HG03571 (cell line): ENCODE data around the gene ARHGEF7.
"Not testable (repeated sequence)": the region's sequence is repeated elsewhere in the genome, so short reads cannot be mapped to it uniquely, and the experiment has no call there.

ENCODE experiments used
- ATAC-seq: cut with Tn5 transposase; IDR thresholded peaks from one replicate; pipeline ENCODE4 v1.9.1; 2021; ENCODE audit not compliant: unreplicated experiment

Gene ARHGEF7

GRCh38 chr13:111115061-111115964 lies at the start of gene ARHGEF7:
TSS of gene ARHGEF7 (plus strand) at chr13:111115310. CDS start at chr13:111115527, 217 bp downstream.
- no peak for ATAC-seq

GRCh38 chr13:111065698-111066097 lies 49.4 kb upstream of the ARHGEF7 start:
- ATAC-seq: no peak

- no peak for ATAC-seq
Measured at GRCh38 chr13:111066544-111066943, 48.6 kb upstream of the ARHGEF7 start.

GRCh38 chr13:111068009-111068350 lies 47.1 kb upstream of the ARHGEF7 start:
- ATAC-seq: no peak

- ATAC-seq: not testable (repeated sequence)
Measured at GRCh38 chr13:111071120-111071519, 44.0 kb upstream of the ARHGEF7 start.

GRCh38 chr13:111071526-111071925 lies 43.6 kb upstream of the ARHGEF7 start:
- not testable (repeated sequence) for ATAC-seq

GRCh38 chr13:111074826-111075225 lies 40.3 kb upstream of the ARHGEF7 start:
- ATAC-seq: no peak

- ATAC-seq: no peak
Measured at GRCh38 chr13:111076155-111077013, 38.7 kb upstream of the ARHGEF7 start.

- ATAC-seq: no peak
Measured at GRCh38 chr13:111079375-111079774, 35.7 kb upstream of the ARHGEF7 start.

GRCh38 chr13:111080642-111081041 lies 34.5 kb upstream of the ARHGEF7 start:
- ATAC-seq: no peak

GRCh38 chr13:111082240-111082639 lies 32.9 kb upstream of the ARHGEF7 start:
- no peak for ATAC-seq

GRCh38 chr13:111082769-111083168 lies 32.3 kb upstream of the ARHGEF7 start:
- not testable (repeated sequence) for ATAC-seq

GRCh38 chr13:111083693-111084092 lies 31.4 kb upstream of the ARHGEF7 start:
- not testable (repeated sequence) for ATAC-seq

- ATAC-seq: no peak
Measured at GRCh38 chr13:111090169-111090568, 24.9 kb upstream of the ARHGEF7 start.

- ATAC-seq: no peak
Measured at GRCh38 chr13:111092685-111093084, 22.4 kb upstream of the ARHGEF7 start.

GRCh38 chr13:111093136-111093535 lies 22.0 kb upstream of the ARHGEF7 start:
- no peak for ATAC-seq

GRCh38 chr13:111093634-111094033 lies 21.5 kb upstream of the ARHGEF7 start:
- no peak for ATAC-seq

GRCh38 chr13:111095031-111095840 lies 19.9 kb upstream of the ARHGEF7 start:
- ATAC-seq: no peak

GRCh38 chr13:111095911-111096501 lies 19.1 kb upstream of the ARHGEF7 start:
- no peak for ATAC-seq

- ATAC-seq: no peak
Measured at GRCh38 chr13:111099290-111099689, 15.8 kb upstream of the ARHGEF7 start.

- ATAC-seq: no peak
Measured at GRCh38 chr13:111110054-111110453, 5.1 kb upstream of the ARHGEF7 start.
